Measurements from ENCODE around the gene ZCCHC4. TPM values are rescaled to one million over a fixed set of nuclear protein-coding genes. Genes with fewer than 3 reads are reported as not detected.

Gene ZCCHC4
- total and polyA plus RNA-seq, 4 donors, result 4.3 to 24.3 (median 7.6) TPM

- H3K27ac ChIP-seq (ENCODE audit: low read depth in 1 of 2, low read length in 1 of 2), result no peak overlapping the region
- no peaks in the 10 kb centered on the region for H3K27me3 ChIP-seq (ENCODE audit: control insufficient read depth in 3 of 3, insufficient read depth in 3 of 3, low read length in 2 of 3)
- TF ChIP-seq CTCF (IDR thresholded peaks at IDR 0.05; ENCODE audit: control extremely low read depth, extremely low read depth), result no peak
- peaks cover 13 to 38% (median 21%) of the 10 kb centered on the region in 4 donors for H3K36me3 ChIP-seq (ENCODE audit: control insufficient read depth in 4 of 4, insufficient read depth in 4 of 4, low read length in 4 of 4)
- WGBS, 2 donors, result 59 to 75% methylated on average over 2 of the region's 2 CpGs
- no peaks in the 10 kb centered on the region for H3K4me1 ChIP-seq (ENCODE audit: control insufficient read depth in 5 of 5, insufficient read depth in 5 of 5, low read length in 5 of 5)
- H3K9me3 ChIP-seq (ENCODE audit: control insufficient read depth in 4 of 4, insufficient read depth in 3 of 4, low read length in 3 of 4), result no peaks in the 10 kb centered on the region
- H3K9ac ChIP-seq (ENCODE audit: insufficient read depth in 1 of 2, low read length in 2 of 2), result no peak overlapping the region
- ATAC-seq (ENCODE audit: insufficient read depth, low FRiP score) (no peak), DNase-seq (no peak)
- H3K4me3 ChIP-seq, result no peak overlapping the region
Observed at GRCh38 chr4:25405453-25405852, 92.9 kb downstream of the ZCCHC4 start.

DNA sequence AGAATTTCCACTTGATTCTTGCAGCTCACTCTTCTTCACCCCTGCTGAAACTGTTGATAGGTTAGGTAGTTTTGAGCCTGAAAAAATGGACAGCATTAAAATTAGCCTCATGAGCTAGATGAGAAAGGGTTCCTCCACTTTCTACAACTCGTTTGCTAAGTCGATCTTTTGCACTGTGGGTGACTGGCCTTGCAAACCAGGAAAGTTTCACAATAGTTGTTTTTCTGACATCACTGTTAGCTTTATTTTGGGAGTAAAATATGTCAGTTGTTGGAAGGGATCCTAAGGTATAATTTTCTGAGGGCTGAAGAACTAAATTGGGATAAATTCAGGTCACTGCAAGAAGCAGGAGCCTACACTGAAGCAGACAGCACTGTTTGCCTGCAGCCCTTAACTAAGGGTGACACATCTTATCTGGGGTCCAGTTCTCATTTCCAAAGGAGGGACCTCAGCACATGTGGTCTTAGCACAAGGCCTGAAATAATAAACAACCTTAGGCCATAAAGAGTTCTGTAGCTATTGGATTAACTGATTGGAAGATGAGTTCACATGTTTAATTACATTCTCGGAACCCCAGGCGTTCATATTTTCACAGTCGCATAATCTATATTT, 93.6 kb downstream of the ZCCHC4 start:
- H3K9me3 ChIP-seq (ENCODE audit: control insufficient read depth in 4 of 4, insufficient read depth in 3 of 4, low read length in 3 of 4), result no peaks in the 10 kb centered on the region
- H3K9ac ChIP-seq (ENCODE audit: insufficient read depth in 1 of 2, low read length in 2 of 2), result no peak overlapping the region
- H3K36me3 ChIP-seq (ENCODE audit: control insufficient read depth in 4 of 4, insufficient read depth in 4 of 4, low read length in 4 of 4), result peaks cover 9 to 44% (median 26%) of the 10 kb centered on the region in 4 donors
- WGBS, 2 donors, result 74 to 87% methylated on average over 5 of the region's 5 CpGs
- no peaks in the 10 kb centered on the region for H3K27me3 ChIP-seq (ENCODE audit: control insufficient read depth in 3 of 3, insufficient read depth in 3 of 3, low read length in 2 of 3)
- no peak overlapping the region for H3K4me3 ChIP-seq
- no peaks in the 10 kb centered on the region for H3K4me1 ChIP-seq (ENCODE audit: control insufficient read depth in 5 of 5, insufficient read depth in 5 of 5, low read length in 5 of 5)
- DNase-seq, result no peak
- no peak for ATAC-seq (ENCODE audit: insufficient read depth, low FRiP score)
- TF ChIP-seq CTCF (IDR thresholded peaks at IDR 0.05; ENCODE audit: control extremely low read depth, extremely low read depth), result no peak
- H3K27ac ChIP-seq (ENCODE audit: low read depth in 1 of 2, low read length in 1 of 2), result no peak overlapping the region

- no peaks in the 10 kb centered on the region for H3K9me3 ChIP-seq (ENCODE audit: control insufficient read depth in 4 of 4, insufficient read depth in 3 of 4, low read length in 3 of 4)
- DNase-seq (no peak), ATAC-seq (ENCODE audit: insufficient read depth, low FRiP score) (no peak)
- H3K27ac ChIP-seq (ENCODE audit: low read depth in 1 of 2, low read length in 1 of 2), result no peak overlapping the region
- H3K36me3 ChIP-seq (ENCODE audit: control insufficient read depth in 4 of 4, insufficient read depth in 4 of 4, low read length in 4 of 4), result peaks cover 13 to 43% (median 36%) of the 10 kb centered on the region in 4 donors
- H3K4me3 ChIP-seq, result no peak overlapping the region
- 96% methylated on average over 4 of the region's 4 CpGs for WGBS, 2 donors
- no peak overlapping the region for H3K9ac ChIP-seq (ENCODE audit: insufficient read depth in 1 of 2, low read length in 2 of 2)
- no peaks in the 10 kb centered on the region for H3K27me3 ChIP-seq (ENCODE audit: control insufficient read depth in 3 of 3, insufficient read depth in 3 of 3, low read length in 2 of 3)
- H3K4me1 ChIP-seq (ENCODE audit: control insufficient read depth in 5 of 5, insufficient read depth in 5 of 5, low read length in 5 of 5), result no peaks in the 10 kb centered on the region
- no peak for TF ChIP-seq CTCF (IDR thresholded peaks at IDR 0.05; ENCODE audit: control extremely low read depth, extremely low read depth)
Observed at GRCh38 chr4:25410820-25411529, 98.4 kb downstream of the ZCCHC4 start.
